IMR-90 (cell line): Measurements from ENCODE around the gene FTO. TPM values are rescaled to one million over a fixed set of nuclear protein-coding genes. Genes with fewer than 3 reads are reported as not detected.

ENCODE experiments used
- ATAC-seq: fragments of 200-7000 bp; cut with Tn5 transposase; 2 replicates; pipeline ENCODE4 v1.9.1; 2020; ENCODE audit warnings: low read depth, mild to moderate bottlenecking, moderate library complexity
- BruUV-seq: library from RNA; stranded (reverse); fragments of 400-500 nt; replicated peaks from 2 replicates; lab custom pipeline; 2021; lab: Mats Ljungman, UMichigan
- CTCF ChIA-PET: fragments of 300-600 bp; formaldehyde crosslinking; extraction: SDS; loops from one replicate; lab custom pipeline; 2021; ENCODE audit warnings: antibody characterized with exemption; lab: Yijun Ruan, JAX
- POLR2A ChIA-PET: fragments of 300-600 bp; sonication (Branson Sonifier 250); formaldehyde crosslinking; loops from one replicate; lab custom pipeline; 2022; ENCODE audit warnings: antibody characterized with exemption; ENCODE audit not compliant: unreplicated experiment; lab: Charles Lee
- DNase-seq: peaks from one replicate; pipeline ENCODE4 v3.0.0; 2013
- H2AFZ ChIP-seq: replicated peaks from 2 replicates; pipeline ENCODE3; 2013; ENCODE audit warnings: low read length, mild to moderate bottlenecking; ENCODE audit not compliant: poor library complexity
- H2AK5ac ChIP-seq: 2 replicates; pipeline ENCODE4 v1.6.1; 2013; ENCODE audit warnings: low read depth, low read length, inconsistent platforms
- H2AK9ac ChIP-seq: replicated peaks from 2 replicates; pipeline ENCODE3; 2013; ENCODE audit warnings: mild to moderate bottlenecking, low read depth, low read length, moderate library complexity; ENCODE audit not compliant: poor library complexity
- H2BK120ac ChIP-seq: 2 replicates; pipeline ENCODE4 v1.6.1; 2013; ENCODE audit warnings: low read depth, low read length, inconsistent platforms
- H2BK15ac ChIP-seq: 3 replicates; pipeline ENCODE4 v1.6.1; 2013; ENCODE audit warnings: low read depth, low read length, inconsistent platforms
- H2BK20ac ChIP-seq: 2 replicates; pipeline ENCODE4 v1.6.1; 2013; ENCODE audit warnings: low read depth, mild to moderate bottlenecking, inconsistent platforms, low read length, moderate library complexity
- H2BK5ac ChIP-seq: 2 replicates; pipeline ENCODE4 v1.6.1; 2013; ENCODE audit warnings: mild to moderate bottlenecking, low read depth, low read length, inconsistent platforms; ENCODE audit not compliant: poor library complexity, severe bottlenecking
- H3K14ac ChIP-seq: replicated peaks from 2 replicates; pipeline ENCODE4 v1.6.1; 2013; ENCODE audit warnings: low read depth, low read length, inconsistent platforms
- H3K18ac ChIP-seq: 2 replicates; pipeline ENCODE4 v1.6.1; 2013; ENCODE audit warnings: low read depth, low read length, control low read depth
- H3K23ac ChIP-seq: 2 replicates; pipeline ENCODE4 v1.6.1; 2013; ENCODE audit warnings: low read depth, low read length, inconsistent platforms
- H3K27ac ChIP-seq: 2 replicates; pipeline ENCODE4 v1.5.1; 2013; ENCODE audit warnings: mild to moderate bottlenecking, control low read depth, low read length; ENCODE audit not compliant: insufficient read depth
- H3K27me3 ChIP-seq: 2 replicates; pipeline ENCODE4 v1.6.1; 2013; ENCODE audit warnings: low read length; ENCODE audit not compliant: control insufficient read depth, insufficient read depth
- H3K36me3 ChIP-seq: 2 replicates; pipeline ENCODE4 v1.6.1; 2013; ENCODE audit warnings: low read length, mixed read lengths; ENCODE audit not compliant: control insufficient read depth, insufficient read depth
- H3K4ac ChIP-seq: 2 replicates; pipeline ENCODE4 v1.6.1; 2013; ENCODE audit warnings: low read depth, low read length, inconsistent platforms
- H3K4me1 ChIP-seq: 2 replicates; pipeline ENCODE4 v1.6.1; 2013; ENCODE audit warnings: low read length, mixed read lengths; ENCODE audit not compliant: control insufficient read depth, insufficient read depth
- H3K4me2 ChIP-seq: 2 replicates; pipeline ENCODE4 v1.6.1; 2013; ENCODE audit warnings: low read depth, mild to moderate bottlenecking, control low read depth, low read length, moderate library complexity
- H3K4me3 ChIP-seq: 2 replicates; pipeline ENCODE4 v1.5.1; 2013; ENCODE audit warnings: low read depth, mild to moderate bottlenecking, control low read depth, low read length, moderate library complexity; ENCODE audit not compliant: insufficient read depth
- H3K56ac ChIP-seq: 2 replicates; pipeline ENCODE4 v1.6.1; 2013; ENCODE audit warnings: low read length, inconsistent platforms; ENCODE audit not compliant: insufficient read depth; ENCODE audit errors: extremely low read depth
- H3K79me1 ChIP-seq, 2 experiments: 2 replicates each; pipeline ENCODE4 v1.6.1; 2013; ENCODE audit warnings: low read length in 2 of 2, inconsistent platforms in 1 of 2, low read depth in 1 of 2
- H3K9ac ChIP-seq: 2 replicates; pipeline ENCODE4 v1.6.1; 2013; ENCODE audit warnings: low read depth, low read length, control low read depth
- H3K9me1 ChIP-seq: 2 replicates; pipeline ENCODE4 v1.6.1; 2013; ENCODE audit warnings: low read length, inconsistent platforms; ENCODE audit not compliant: insufficient read depth
- H3K9me3 ChIP-seq: 2 replicates; pipeline ENCODE4 v1.6.1; 2013; ENCODE audit warnings: low read length; ENCODE audit not compliant: control insufficient read depth, insufficient read depth
- H4K20me1 ChIP-seq: 2 replicates; pipeline ENCODE4 v1.6.1; 2013; ENCODE audit warnings: low read length, inconsistent platforms; ENCODE audit not compliant: insufficient read depth
- H4K5ac ChIP-seq: 2 replicates; pipeline ENCODE4 v1.6.1; 2013; ENCODE audit warnings: mild to moderate bottlenecking, low read depth, low read length, control low read depth
- H4K8ac ChIP-seq, 2 experiments: 2 replicates each; pipeline ENCODE4 v1.6.1; 2013; ENCODE audit warnings: low read depth in 2 of 2, low read length in 2 of 2, control low read depth in 1 of 2, inconsistent platforms in 1 of 2
- H4K91ac ChIP-seq: 2 replicates; pipeline ENCODE4 v1.6.1; 2013; ENCODE audit warnings: low read depth, low read length, inconsistent platforms; ENCODE audit not compliant: insufficient read depth
- CTCF ChIP-seq: conservative IDR thresholded peaks from 2 replicates; pipeline ENCODE4 v1.5.1; 2012; ENCODE audit warnings: mild to moderate bottlenecking, low read depth, low read length, improper control_type of control experiment
- ELK1 ChIP-seq: fragments of 150-350 bp; IDR thresholded peaks from 2 replicates; pipeline ENCODE4 v1.6.1; 2016; ENCODE audit warnings: low read depth, mild to moderate bottlenecking, low read length, moderate library complexity, borderline replicate concordance
- MXI1 ChIP-seq: IDR thresholded peaks from 2 replicates; pipeline ENCODE4 v1.6.1; 2012; ENCODE audit warnings: low read depth, mild to moderate bottlenecking, low read length, moderate library complexity, borderline replicate concordance
- RCOR1 ChIP-seq: IDR thresholded peaks from 2 replicates; pipeline ENCODE4 v1.6.1; 2012; ENCODE audit warnings: mild to moderate bottlenecking, low read length, improper control_type of control experiment; ENCODE audit not compliant: insufficient replicate concordance
- WGBS, 2 experiments: methylation state at CpG; one replicate each; pipeline versions ENCODE4 v1.1.5 to v1.1.7; 2013; ENCODE audit warnings: missing lambda C conversion rate in 2 of 2; ENCODE audit not compliant: insufficient read length in 1 of 2; ENCODE audit errors: extremely low coverage in 2 of 2; 5-methylcytosine and 5-hydroxymethylcytosine counted together
- dilution Hi-C: fragments of 300-500 bp; cut with HindIII; formaldehyde crosslinking; loops from one replicate; pipeline ENCODE4 v1.14.3; 2018; ENCODE audit warnings: low sequenced_read_pairs; ENCODE audit not compliant: unreplicated experiment
- in situ Hi-C: fragments of 300-500 bp; cut with MboI; formaldehyde crosslinking; loops from 3 replicates; pipeline ENCODE4 v1.14.3; 2019; ENCODE audit warnings: low sequenced_read_pairs, inconsistent platforms, mixed read lengths
- intact Hi-C: fragments of 100-400 bp; cut with micrococcal nuclease; formaldehyde crosslinking; loops from 2 replicates; pipeline ENCODE4 v1.10.0; 2022
- polyA plus RNA-seq, 3 experiments: library from polyadenylated mRNA; depleted of rRNA; stranded (reverse); fragments of >200 nt; gene quantifications; 2 replicates each; pipeline ENCODE4 v1.2.3, GENCODE V29; 2012; ENCODE audit warnings: low replicate concordance in 1 of 3
- total RNA-seq: library from RNA; depleted of rRNA; stranded (reverse); fragments of >200 nt; gene quantifications from 2 replicates; pipeline ENCODE4 v1.2.3, GENCODE V29; 2012

Gene FTO
- total and polyA plus RNA-seq, 2 of the 4 experiments (the other 2 are of a cell fraction), result 70.3 to 132 TPM

- Histone ChIP-seq H3K36me3 (no peaks in the 10 kb centered on the region), H3K9me3 (no peaks in the 10 kb centered on the region), H2BK15ac (no peak overlapping the region), H3K9me1 (no peaks in the 10 kb centered on the region; the same call in 1 of the 2 replicates), H3K56ac (no peak overlapping the region), H4K91ac (no peak overlapping the region), H3K9ac (no peak overlapping the region), H4K5ac (no peak overlapping the region), H3K23ac (no peak overlapping the region), H4K20me1 (no peaks in the 10 kb centered on the region; the same call in 1 of the 2 replicates), H2BK5ac (no peak overlapping the region), H3K4me3 (no peak overlapping the region), H3K4ac (no peak overlapping the region), H3K27me3 (no peaks in the 10 kb centered on the region), H4K8ac (no peak overlapping the region), H3K27ac (no peak overlapping the region), H2AFZ (no peak overlapping the region), H3K4me1 (no peaks in the 10 kb centered on the region), H2AK5ac (no peak overlapping the region), H3K18ac (no peak overlapping the region), H3K14ac (no peak overlapping the region), H2AK9ac (no peak overlapping the region), H2BK20ac (no peak overlapping the region), H3K4me2 (no peak overlapping the region), H2BK120ac (no peak overlapping the region), H3K79me1 (no peaks in the 10 kb centered on the region; a peak in 1 of 4 replicates)
- ATAC-seq (peak; percentile 59), DNase-seq (peak; percentile 5)
- dilution Hi-C loops (no loop called here), in situ Hi-C loops (no loop called here), intact Hi-C loops (no loop called here)
- ChIA-PET CTCF (no interaction called here), POLR2A (no interaction called here)
- 82% methylated on average over 3 of the region's 4 CpGs; no CpG with 5 or more reads in 1 of the 2 experiments for WGBS, 2 experiments
- TF ChIP-seq MXI1 (no peak), RCOR1 (no peak), ELK1 (no peak), CTCF (no peak)
- no TSS peak for BruUV-seq
Observed at GRCh38 chr16:54066451-54067105, 362.6 kb downstream of the FTO start.
